Measurements from ENCODE around the gene FAM174A.

GRCh38 chr5:100560860-100561259, 25.7 kb downstream of the FAM174A start:
- no peak for TF ChIP-seq POLR2AphosphoS5 (IDR thresholded peaks at IDR 0.05; ENCODE audit: low read depth, low read length)
- no peak for TF ChIP-seq POLR2A (IDR thresholded peaks at IDR 0.05; ENCODE audit: low read depth, low read length)
- TF ChIP-seq TAF1 (IDR thresholded peaks at IDR 0.05; ENCODE audit: borderline replicate concordance, low read depth, low read length), result no peak
